Mesothelial cell of epicardium (in vitro differentiated cells): ENCODE measurements around the gene RFK. TPM values are rescaled to one million over a fixed set of nuclear protein-coding genes. Genes with fewer than 3 reads are reported as not detected.

Experiments used
- DNase-seq, 2 experiments: peaks; one replicate each; pipeline ENCODE4 v3.0.0; 2021; ENCODE audit warnings: low spot score in 2 of 2; ENCODE audit not compliant: unreplicated experiment in 2 of 2
- H3K27ac Mint-ChIP-seq: 2 replicates; pipeline ENCODE4 v1.8.0; 2021; ENCODE audit warnings: mixed read lengths
- H3K27me3 Mint-ChIP-seq: 2 replicates; pipeline ENCODE4 v1.8.0; 2021; ENCODE audit warnings: low read depth, mixed read lengths
- H3K36me3 Mint-ChIP-seq: 2 replicates; pipeline ENCODE4 v1.8.0; 2021; ENCODE audit warnings: mixed read lengths
- H3K4me1 Mint-ChIP-seq: 2 replicates; pipeline ENCODE4 v1.8.0; 2021; ENCODE audit warnings: mixed read lengths
- H3K4me3 Mint-ChIP-seq: 2 replicates; pipeline ENCODE4 v1.8.0; 2021; ENCODE audit warnings: mild to moderate bottlenecking, moderate library complexity, mixed read lengths
- H3K9me3 Mint-ChIP-seq: 2 replicates; pipeline ENCODE4 v1.8.0; 2021; ENCODE audit warnings: mixed read lengths
- total RNA-seq: library from RNA; stranded (reverse); gene quantifications from 3 replicates; pipeline ENCODE4 v1.2.1, GENCODE V29; 2021
- TF ChIP-seq, protein P1 (sequence below): fragments of 200-600 bp; sonication (generic); IDR thresholded peaks from one replicate; pipeline ENCODE4 v1.5.0; 2021; ENCODE audit warnings: antibody characterized with exemption; ENCODE audit not compliant: unreplicated experiment

Gene RFK
- total RNA-seq, 1 donor from 2014 or later = 9.7 TPM

DNA sequence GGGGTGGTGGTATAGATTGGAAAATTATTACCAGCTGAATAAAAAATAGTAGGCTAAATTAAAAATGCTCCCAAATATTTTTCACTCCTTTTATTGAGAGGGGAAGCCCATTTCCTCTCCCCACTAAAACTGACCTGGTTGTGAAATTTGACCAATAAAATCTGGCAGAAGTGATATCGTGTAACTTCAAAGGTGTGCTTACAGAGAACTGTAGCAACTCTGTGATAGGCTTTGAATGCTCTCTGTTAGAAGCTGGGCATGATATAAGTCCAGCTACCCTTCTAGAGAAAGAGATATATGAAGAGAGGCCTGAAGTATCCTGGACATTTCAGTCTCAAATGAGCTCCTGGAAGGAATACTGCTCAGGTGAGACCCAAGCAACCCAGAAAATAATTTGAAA is 10.2 kb upstream of the RFK start:
- no peak for DNase-seq
- Mint-ChIP-seq H3K27me3 (no peaks in the 10 kb centered on the region), H3K36me3 (no peaks in the 10 kb centered on the region), H3K9me3 (no peaks in the 10 kb centered on the region), H3K27ac (no peak overlapping the region), H3K4me1 (peaks cover 14% of the 10 kb centered on the region), H3K4me3 (no peak overlapping the region)
- TF ChIP-seq, protein P1, sequence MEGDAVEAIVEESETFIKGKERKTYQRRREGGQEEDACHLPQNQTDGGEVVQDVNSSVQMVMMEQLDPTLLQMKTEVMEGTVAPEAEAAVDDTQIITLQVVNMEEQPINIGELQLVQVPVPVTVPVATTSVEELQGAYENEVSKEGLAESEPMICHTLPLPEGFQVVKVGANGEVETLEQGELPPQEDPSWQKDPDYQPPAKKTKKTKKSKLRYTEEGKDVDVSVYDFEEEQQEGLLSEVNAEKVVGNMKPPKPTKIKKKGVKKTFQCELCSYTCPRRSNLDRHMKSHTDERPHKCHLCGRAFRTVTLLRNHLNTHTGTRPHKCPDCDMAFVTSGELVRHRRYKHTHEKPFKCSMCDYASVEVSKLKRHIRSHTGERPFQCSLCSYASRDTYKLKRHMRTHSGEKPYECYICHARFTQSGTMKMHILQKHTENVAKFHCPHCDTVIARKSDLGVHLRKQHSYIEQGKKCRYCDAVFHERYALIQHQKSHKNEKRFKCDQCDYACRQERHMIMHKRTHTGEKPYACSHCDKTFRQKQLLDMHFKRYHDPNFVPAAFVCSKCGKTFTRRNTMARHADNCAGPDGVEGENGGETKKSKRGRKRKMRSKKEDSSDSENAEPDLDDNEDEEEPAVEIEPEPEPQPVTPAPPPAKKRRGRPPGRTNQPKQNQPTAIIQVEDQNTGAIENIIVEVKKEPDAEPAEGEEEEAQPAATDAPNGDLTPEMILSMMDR = no peak

DNA sequence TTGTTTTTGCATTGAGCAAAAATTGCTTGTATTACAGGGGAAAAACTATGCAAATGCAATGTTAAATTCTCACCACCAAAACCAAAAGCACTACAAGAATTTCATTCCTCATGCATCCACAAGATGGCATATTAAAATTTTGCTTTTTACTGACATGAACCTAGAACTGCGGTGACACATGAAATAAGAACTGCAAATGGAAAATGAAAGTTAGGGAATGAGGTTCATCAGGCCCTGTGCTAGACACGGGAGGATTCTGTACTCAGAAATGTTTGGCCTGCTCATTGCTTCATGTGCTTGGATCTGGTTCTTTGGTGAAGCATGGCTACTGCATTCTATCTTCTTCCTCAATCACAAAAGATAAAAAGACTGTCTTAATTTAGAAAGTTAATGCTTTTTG is 9.1 kb upstream of the RFK start:
- H3K27ac Mint-ChIP-seq = no peak overlapping the region
- no peak overlapping the region for H3K4me3 Mint-ChIP-seq

DNA sequence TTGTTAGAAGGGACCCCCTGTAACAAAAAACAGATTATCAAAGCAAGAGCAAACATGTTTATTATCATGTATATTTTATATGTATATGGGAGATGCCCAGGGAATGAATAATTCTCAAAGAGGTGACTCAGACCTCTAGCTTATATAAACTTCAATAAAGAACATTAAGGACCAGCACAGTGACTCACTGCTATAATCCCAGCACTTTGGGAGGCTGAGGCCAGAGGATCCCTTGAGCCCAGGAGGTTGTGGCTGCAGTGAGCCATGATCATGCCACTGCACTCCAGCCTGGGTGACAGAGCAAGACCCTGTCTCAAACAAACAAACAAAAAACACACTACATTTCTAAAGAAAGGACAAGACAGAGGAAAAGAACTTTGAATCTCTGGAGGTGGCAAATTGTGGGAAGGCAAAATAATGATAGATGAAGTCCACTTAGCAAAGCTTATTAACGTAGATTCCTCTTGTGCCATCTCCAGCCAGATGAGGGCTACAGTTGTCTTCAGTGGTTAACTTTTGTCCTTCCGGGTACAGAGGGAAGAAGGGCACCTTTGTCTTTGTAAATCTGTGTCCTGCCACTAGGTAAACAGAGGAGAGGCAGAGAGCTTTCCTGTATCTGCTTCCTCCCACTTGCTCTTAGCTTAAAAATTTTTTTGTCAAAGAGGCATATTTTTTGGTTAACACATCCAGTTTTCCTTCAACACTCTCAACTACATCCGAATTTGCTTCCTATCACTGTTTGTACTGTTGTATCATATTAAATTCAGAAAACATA is 7.5 kb upstream of the RFK start:
- no peaks in the 10 kb centered on the region for H3K27me3 Mint-ChIP-seq
- H3K36me3 Mint-ChIP-seq = no peaks in the 10 kb centered on the region
- no peak overlapping the region for H3K27ac Mint-ChIP-seq
- H3K4me1 Mint-ChIP-seq = peaks cover 6% of the 10 kb centered on the region
- TF ChIP-seq, protein P1 = no peak
- H3K9me3 Mint-ChIP-seq = no peaks in the 10 kb centered on the region
- no peak overlapping the region for H3K4me3 Mint-ChIP-seq
- no peak for DNase-seq

More for the DNA sequence above, 9.1 kb upstream of the RFK start:
- Mint-ChIP-seq H3K36me3 (no peaks in the 10 kb centered on the region), H3K4me1 (peaks cover 11% of the 10 kb centered on the region), H3K27me3 (no peaks in the 10 kb centered on the region), H3K9me3 (no peaks in the 10 kb centered on the region)
- TF ChIP-seq, protein P1 = peak; percentile 60
- DNase-seq = no peak

DNA sequence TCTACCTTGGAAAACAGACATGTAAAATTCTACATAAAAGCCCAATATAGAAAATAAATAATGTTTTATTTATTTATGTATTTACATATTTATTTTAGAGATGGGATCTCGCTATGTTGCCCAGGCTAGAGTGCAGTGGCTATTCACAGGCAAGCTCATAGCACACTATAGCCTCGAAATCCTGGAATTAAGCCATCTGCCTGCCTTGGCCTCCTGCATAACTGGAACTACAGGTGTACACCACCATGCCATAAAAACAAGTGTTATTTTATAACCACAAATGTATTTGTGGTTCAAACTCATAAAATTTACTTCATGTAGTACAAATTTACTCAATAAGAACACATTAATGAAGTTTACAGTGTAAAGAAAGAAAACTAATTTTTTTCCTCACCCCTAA is 7.0 kb upstream of the RFK start:
- TF ChIP-seq, protein P1 = no peak
- no peak overlapping the region for H3K27ac Mint-ChIP-seq
- peaks cover 6% of the 10 kb centered on the region for H3K4me1 Mint-ChIP-seq
- no peak for DNase-seq
- no peaks in the 10 kb centered on the region for H3K36me3 Mint-ChIP-seq
- H3K27me3 Mint-ChIP-seq = no peaks in the 10 kb centered on the region
- H3K4me3 Mint-ChIP-seq = no peak overlapping the region
- no peaks in the 10 kb centered on the region for H3K9me3 Mint-ChIP-seq

DNA sequence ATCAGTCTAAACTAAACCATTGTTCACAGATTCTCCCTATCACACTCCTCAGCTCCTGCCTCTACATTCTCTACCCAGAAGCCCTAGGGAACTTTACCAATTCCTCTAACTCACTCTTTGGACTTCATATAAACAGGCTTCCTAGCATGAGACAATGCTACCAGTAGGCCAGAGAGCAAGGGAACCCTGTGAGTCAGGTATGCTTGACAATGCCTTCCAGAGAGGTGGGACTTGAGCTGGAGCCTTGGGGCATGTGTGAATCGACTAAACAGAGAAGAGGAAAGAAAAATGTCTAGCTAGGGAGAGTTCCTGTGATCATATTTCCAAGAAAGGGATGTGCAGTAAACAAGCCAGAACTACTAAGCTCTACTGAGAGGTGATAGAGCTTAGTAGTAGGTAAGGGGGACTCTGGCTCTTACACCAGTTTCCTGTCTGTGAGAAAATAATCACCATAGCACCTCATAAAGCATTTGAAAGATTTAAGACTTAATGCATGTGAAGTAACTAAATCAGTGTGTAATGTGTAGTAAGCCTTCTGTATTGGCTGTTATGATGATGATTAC is 6.4 kb upstream of the RFK start:
- peak overlapping the region; percentile 14 for H3K27ac Mint-ChIP-seq
- H3K36me3 Mint-ChIP-seq = no peaks in the 10 kb centered on the region
- no peak overlapping the region for H3K4me3 Mint-ChIP-seq
- peaks cover 6% of the 10 kb centered on the region for H3K4me1 Mint-ChIP-seq
- H3K9me3 Mint-ChIP-seq = no peaks in the 10 kb centered on the region
- no peaks in the 10 kb centered on the region for H3K27me3 Mint-ChIP-seq
- DNase-seq = no peak
- TF ChIP-seq, protein P1 = no peak
